ENCODE measurements around the gene ZFYVE9. TPM values are rescaled to one million over a fixed set of nuclear protein-coding genes. Genes with fewer than 3 reads are reported as not detected.

The ZFYVE9 gene
- total and polyA plus RNA-seq, 2 experiments from 2014 or later: 7.1 to 30.3 TPM

- DNase-seq (ENCODE audit: low read depth in 1 of 2, low spot score in 1 of 2): no peak
- no peaks in the 10 kb centered on the region for H3K4me1 ChIP-seq (ENCODE audit: low read depth)
- H3K36me3 ChIP-seq: peaks cover 3% of the 10 kb centered on the region
- no peaks in the 10 kb centered on the region for H3K27me3 ChIP-seq
- no peak overlapping the region for H3K4me3 ChIP-seq
- no peak overlapping the region for H3K27ac ChIP-seq
- TF ChIP-seq, protein P1, sequence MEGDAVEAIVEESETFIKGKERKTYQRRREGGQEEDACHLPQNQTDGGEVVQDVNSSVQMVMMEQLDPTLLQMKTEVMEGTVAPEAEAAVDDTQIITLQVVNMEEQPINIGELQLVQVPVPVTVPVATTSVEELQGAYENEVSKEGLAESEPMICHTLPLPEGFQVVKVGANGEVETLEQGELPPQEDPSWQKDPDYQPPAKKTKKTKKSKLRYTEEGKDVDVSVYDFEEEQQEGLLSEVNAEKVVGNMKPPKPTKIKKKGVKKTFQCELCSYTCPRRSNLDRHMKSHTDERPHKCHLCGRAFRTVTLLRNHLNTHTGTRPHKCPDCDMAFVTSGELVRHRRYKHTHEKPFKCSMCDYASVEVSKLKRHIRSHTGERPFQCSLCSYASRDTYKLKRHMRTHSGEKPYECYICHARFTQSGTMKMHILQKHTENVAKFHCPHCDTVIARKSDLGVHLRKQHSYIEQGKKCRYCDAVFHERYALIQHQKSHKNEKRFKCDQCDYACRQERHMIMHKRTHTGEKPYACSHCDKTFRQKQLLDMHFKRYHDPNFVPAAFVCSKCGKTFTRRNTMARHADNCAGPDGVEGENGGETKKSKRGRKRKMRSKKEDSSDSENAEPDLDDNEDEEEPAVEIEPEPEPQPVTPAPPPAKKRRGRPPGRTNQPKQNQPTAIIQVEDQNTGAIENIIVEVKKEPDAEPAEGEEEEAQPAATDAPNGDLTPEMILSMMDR (IDR thresholded peaks at IDR 0.05; ENCODE audit: low read depth, low read length): no peak
- no peaks in the 10 kb centered on the region for H3K9me3 ChIP-seq (ENCODE audit: low read depth)
Measured at GRCh38 chr1:52216907-52217458, 75.1 kb downstream of the ZFYVE9 start.

GRCh38 chr1:52225174-52225573, 83.3 kb downstream of the ZFYVE9 start:
- H3K4me3 ChIP-seq: no peak overlapping the region
- no peaks in the 10 kb centered on the region for H3K9me3 ChIP-seq (ENCODE audit: low read depth)
- H3K27me3 ChIP-seq: no peaks in the 10 kb centered on the region
- no peaks in the 10 kb centered on the region for H3K4me1 ChIP-seq (ENCODE audit: low read depth)
- no peaks in the 10 kb centered on the region for H3K36me3 ChIP-seq
- no peak overlapping the region for H3K27ac ChIP-seq
- TF ChIP-seq, protein P1 (IDR thresholded peaks at IDR 0.05; ENCODE audit: low read depth, low read length): no peak
- peak in 1 of 2 donors; percentile 9 for DNase-seq (ENCODE audit: low read depth in 1 of 2, low spot score in 1 of 2)

- no peaks in the 10 kb centered on the region for H3K27me3 ChIP-seq
- no peaks in the 10 kb centered on the region for H3K4me1 ChIP-seq (ENCODE audit: low read depth)
- TF ChIP-seq, protein P1 (IDR thresholded peaks at IDR 0.05; ENCODE audit: low read depth, low read length): no peak
- DNase-seq (ENCODE audit: low read depth in 1 of 2, low spot score in 1 of 2): no peak
- no peak overlapping the region for H3K4me3 ChIP-seq
- no peak overlapping the region for H3K27ac ChIP-seq
- no peaks in the 10 kb centered on the region for H3K36me3 ChIP-seq
- no peaks in the 10 kb centered on the region for H3K9me3 ChIP-seq (ENCODE audit: low read depth)
Measured at GRCh38 chr1:52229494-52229893, 87.6 kb downstream of the ZFYVE9 start.

- DNase-seq (ENCODE audit: low read depth in 1 of 2, low spot score in 1 of 2): no peak
- Histone ChIP-seq H3K27ac (no peak overlapping the region), H3K9me3 (ENCODE audit: low read depth) (no peaks in the 10 kb centered on the region), H3K36me3 (no peaks in the 10 kb centered on the region), H3K27me3 (no peaks in the 10 kb centered on the region), H3K4me3 (no peak overlapping the region), H3K4me1 (ENCODE audit: low read depth) (no peaks in the 10 kb centered on the region)
- TF ChIP-seq, protein P1 (IDR thresholded peaks at IDR 0.05; ENCODE audit: low read depth, low read length): no peak
Measured at GRCh38 chr1:52233463-52233862, 91.6 kb downstream of the ZFYVE9 start.

- H3K4me3 ChIP-seq: no peak overlapping the region
- no peak overlapping the region for H3K27ac ChIP-seq
- no peaks in the 10 kb centered on the region for H3K9me3 ChIP-seq (ENCODE audit: low read depth)
- no peaks in the 10 kb centered on the region for H3K4me1 ChIP-seq (ENCODE audit: low read depth)
- H3K36me3 ChIP-seq: no peaks in the 10 kb centered on the region
- DNase-seq (ENCODE audit: low read depth in 1 of 2, low spot score in 1 of 2): no peak
- TF ChIP-seq, protein P1 (IDR thresholded peaks at IDR 0.05; ENCODE audit: low read depth, low read length): no peak
- no peaks in the 10 kb centered on the region for H3K27me3 ChIP-seq
Measured at GRCh38 chr1:52234014-52234413, 92.1 kb downstream of the ZFYVE9 start.

Data from cardiac muscle cell (in vitro differentiated cells and primary cell).